HG03575 (cell line): Measurements from ENCODE around the gene ZBTB42.

Experiments
- ATAC-seq: cut with Tn5 transposase; IDR thresholded peaks from one replicate; pipeline ENCODE4 v1.9.1; 2021; ENCODE audit not compliant: unreplicated experiment, insufficient number of reproducible peaks, low FRiP score; ENCODE audit errors: extremely low read depth

The ZBTB42 gene

GRCh38 chr14:104800771-104801519 lies at the start of gene ZBTB42:
TSS of gene ZBTB42 (plus strand) at chr14:104801101. CDS start at chr14:104801198, 97 bp downstream.
- ATAC-seq: no peak

- no peak for ATAC-seq
Observed at GRCh38 chr14:104751539-104752422, 49.1 kb upstream of the ZBTB42 start.

GRCh38 chr14:104752423-104752734 lies 48.5 kb upstream of the ZBTB42 start:
- ATAC-seq: peak; percentile 35

- ATAC-seq: peak; percentile 56
Observed at GRCh38 chr14:104752735-104753527, 48.0 kb upstream of the ZBTB42 start, which contains the start of gene SIVA1. TSS of gene SIVA1 (plus strand) at chr14:104753147. CDS start at chr14:104753202, 55 bp downstream.

GRCh38 chr14:104753528-104754212 lies 47.2 kb upstream of the ZBTB42 start:
- no peak for ATAC-seq

- no peak for ATAC-seq
Observed at GRCh38 chr14:104754213-104754851, 46.6 kb upstream of the ZBTB42 start.

- no peak for ATAC-seq
Observed at GRCh38 chr14:104755621-104756020, 45.3 kb upstream of the ZBTB42 start.

- no peak for ATAC-seq
Observed at GRCh38 chr14:104756477-104757237, 44.2 kb upstream of the ZBTB42 start.

GRCh38 chr14:104757238-104757585 lies 43.7 kb upstream of the ZBTB42 start:
- no peak for ATAC-seq

- ATAC-seq: no peak
Observed at GRCh38 chr14:104757681-104758392, 43.1 kb upstream of the ZBTB42 start.

GRCh38 chr14:104758981-104759969 lies 41.6 kb upstream of the ZBTB42 start:
- no peak for ATAC-seq

- ATAC-seq: no peak
Observed at GRCh38 chr14:104765517-104765916, 35.4 kb upstream of the ZBTB42 start.

GRCh38 chr14:104766256-104766862 lies 34.5 kb upstream of the ZBTB42 start:
- no peak for ATAC-seq

GRCh38 chr14:104766863-104767633 lies 33.9 kb upstream of the ZBTB42 start:
- ATAC-seq: no peak

- no peak for ATAC-seq
Observed at GRCh38 chr14:104767634-104767918, 33.3 kb upstream of the ZBTB42 start.
